ENCODE results near the gene MRPL11. TPM values are rescaled to one million over a fixed set of nuclear protein-coding genes. Genes with fewer than 3 reads are reported as not detected.
"Not testable (repeated sequence)": the region's sequence is repeated elsewhere in the genome, so short reads cannot be mapped to it uniquely, and the experiment has no call there.

The MRPL11 gene
- total RNA-seq, 1 donor from 2014 or later: 66.4 TPM

- not testable (repeated sequence) for ATAC-seq
Observed at GRCh38 chr11:66431287-66431686, 7.4 kb downstream of the MRPL11 start.

DNA sequence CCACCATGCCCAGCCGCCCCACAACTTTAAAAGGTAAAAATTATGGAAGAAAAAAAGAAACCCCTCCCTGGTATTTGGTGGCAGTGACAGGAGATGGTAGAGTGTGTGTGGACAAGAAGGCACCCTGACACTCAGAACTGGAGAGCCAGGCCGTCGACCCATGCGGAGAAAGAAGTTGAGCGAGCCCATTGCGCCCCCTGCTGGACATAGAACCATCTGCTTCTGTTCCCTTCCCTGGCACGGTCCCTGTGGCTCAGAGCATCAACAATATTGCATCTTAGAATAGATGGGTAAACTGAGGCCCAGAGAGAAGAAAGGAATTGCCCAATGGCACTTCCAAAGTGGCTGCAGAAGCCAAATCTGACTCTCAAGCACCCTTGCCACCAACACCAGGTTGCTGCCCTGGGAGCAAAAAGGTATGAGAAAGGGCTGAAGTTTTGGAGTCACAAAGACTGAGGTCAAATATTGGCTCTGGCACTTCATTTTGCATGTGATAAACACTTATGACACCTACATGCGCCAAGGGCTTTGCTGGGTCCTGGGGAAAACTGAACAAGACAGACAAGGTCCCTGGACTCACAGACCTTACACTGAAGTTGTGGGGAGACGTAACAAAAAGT is 8.6 kb downstream of the MRPL11 start:
- peak; percentile 76 for ATAC-seq

GRCh38 chr11:66428933-66429332 is 9.7 kb downstream of the MRPL11 start:
- no peak for ATAC-seq

- no peak for ATAC-seq
Observed at GRCh38 chr11:66426314-66426713, 12.3 kb downstream of the MRPL11 start.

DNA sequence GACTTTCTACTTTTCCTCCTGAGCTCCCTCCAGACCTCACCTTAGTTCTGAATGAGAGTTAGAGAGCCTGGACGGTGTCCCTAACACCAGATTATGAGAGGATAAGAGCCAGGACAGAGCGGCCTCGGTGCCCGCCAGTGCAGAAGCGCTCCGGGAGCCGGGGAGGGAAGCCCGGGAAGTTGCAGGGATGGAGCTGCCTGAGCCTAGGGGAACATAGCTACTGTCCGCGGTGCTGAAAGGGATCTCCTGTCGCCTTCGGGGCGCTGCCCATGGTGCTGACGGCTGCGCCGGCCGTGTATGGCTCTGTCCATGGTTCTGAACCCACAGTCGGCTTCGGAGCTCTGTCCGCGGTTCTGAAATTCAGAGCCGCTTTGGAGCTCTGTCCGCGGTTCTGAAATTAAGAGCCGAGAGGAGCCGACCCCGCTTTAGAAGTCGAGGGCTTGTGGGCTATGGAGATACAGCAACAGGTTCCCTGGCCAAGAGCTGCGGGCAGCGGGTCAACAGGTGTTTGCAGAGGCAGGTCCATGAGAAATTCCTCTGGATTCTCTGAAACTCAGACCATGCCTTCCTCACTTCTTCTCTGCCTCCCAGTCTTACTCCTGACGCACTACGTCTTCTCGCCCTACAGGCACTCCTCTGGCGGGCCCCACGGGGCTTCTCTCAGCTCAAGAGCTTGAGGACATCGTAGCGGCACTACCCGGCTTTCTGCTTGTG is 17.0 kb downstream of the MRPL11 start:
- ATAC-seq: peak; percentile 95

GRCh38 chr11:66420671-66421476 is 17.8 kb downstream of the MRPL11 start, which contains the start of gene NPAS4:
Gene NPAS4, plus strand, starts transcription at chr11:66421035. Its CDS starts 145 bp downstream, at chr11:66421180.
- ATAC-seq: no peak

GRCh38 chr11:66419825-66420224 is 18.8 kb downstream of the MRPL11 start:
- ATAC-seq: no peak

- no peak for ATAC-seq
Observed at GRCh38 chr11:66418986-66419308, 19.7 kb downstream of the MRPL11 start.

DNA sequence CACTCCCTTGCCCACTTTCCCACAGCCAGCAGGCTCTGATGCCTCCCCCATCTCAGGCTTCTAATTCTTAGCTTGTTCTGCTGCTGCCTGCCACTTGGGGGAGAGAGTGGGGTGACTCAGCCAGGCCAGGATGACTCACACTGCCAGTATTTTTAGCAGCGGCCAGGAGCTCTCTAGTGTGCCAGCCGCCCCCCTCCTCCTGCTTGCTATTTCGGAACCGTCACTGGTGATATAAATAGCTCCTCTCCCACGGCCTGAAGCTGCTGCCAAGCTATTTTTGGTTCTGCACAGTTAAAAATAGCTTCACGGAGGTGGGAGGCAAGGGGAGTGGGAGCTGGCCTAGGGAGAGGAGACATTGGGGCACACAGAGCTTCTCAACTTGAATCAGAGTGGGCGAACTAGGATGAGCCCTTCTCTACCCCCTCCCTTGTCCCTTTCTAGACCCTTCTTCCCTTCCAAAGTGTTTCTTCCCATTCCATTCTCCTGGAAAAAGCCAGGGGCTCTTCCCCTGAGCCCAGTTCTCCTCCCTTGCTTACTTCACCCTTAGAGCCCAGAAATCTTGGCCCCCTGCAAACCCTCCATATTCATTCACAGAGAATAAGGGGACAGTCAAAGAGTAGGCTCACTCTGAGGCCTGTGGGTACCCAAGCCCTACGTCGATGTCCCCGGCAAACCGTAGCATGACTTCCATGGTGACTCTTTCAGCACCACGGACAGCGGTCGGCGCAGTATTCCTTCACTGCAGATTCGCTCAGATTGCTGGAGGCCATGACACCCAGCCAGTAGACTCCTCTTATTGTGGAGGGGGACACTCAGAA is 20.3 kb downstream of the MRPL11 start:
- peak; percentile 65 for ATAC-seq

GRCh38 chr11:66417000-66417399 is 21.6 kb downstream of the MRPL11 start:
- no peak for ATAC-seq

GRCh38 chr11:66415423-66415822 is 23.2 kb downstream of the MRPL11 start:
- ATAC-seq: no peak

GRCh38 chr11:66414120-66414934 is 24.3 kb downstream of the MRPL11 start:
- no peak for ATAC-seq

DNA sequence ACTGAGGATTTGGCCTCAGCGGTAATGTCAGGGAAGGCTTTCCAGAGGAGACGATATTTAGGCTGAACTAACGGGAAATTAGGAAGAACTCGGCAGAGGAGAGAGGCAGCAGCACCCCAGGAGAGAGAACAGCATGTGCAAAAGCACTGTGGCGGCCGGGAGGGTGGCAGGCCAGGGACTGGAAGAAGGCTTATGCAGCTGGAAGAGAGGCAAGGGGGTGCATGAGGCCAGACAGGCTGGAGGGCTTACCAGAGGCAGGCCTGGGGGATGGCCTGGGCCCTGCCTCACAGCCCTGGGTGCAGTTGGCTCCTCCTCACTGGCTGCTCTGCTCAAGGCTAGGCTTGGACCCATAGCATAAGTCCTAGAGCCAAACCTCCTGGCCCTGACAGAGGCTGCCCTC is 25.5 kb downstream of the MRPL11 start:
- no peak for ATAC-seq

GRCh38 chr11:66412110-66412509 is 26.5 kb downstream of the MRPL11 start:
- ATAC-seq: no peak

DNA sequence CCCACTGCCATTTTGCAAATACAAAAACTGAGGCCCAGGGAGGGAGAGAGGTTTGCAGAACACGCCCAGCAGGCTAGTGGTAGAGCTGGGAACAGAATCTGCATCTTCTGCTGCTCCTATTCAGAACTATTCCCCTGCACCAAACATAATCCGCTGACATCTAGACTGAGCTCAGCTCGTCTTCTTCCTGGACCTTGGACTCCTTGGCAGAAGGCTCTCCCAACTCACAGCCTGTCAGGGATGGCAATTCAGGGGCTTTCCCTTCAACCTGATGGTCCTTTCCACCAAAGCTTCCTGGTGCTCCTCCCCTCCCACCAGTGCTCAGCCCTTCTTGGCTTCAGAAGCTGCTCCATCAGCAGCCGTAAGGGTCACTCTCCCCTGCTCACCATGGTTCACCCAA is 27.3 kb downstream of the MRPL11 start:
- ATAC-seq: no peak

GRCh38 chr11:66410191-66410590 is 28.5 kb downstream of the MRPL11 start:
- ATAC-seq: no peak

DNA sequence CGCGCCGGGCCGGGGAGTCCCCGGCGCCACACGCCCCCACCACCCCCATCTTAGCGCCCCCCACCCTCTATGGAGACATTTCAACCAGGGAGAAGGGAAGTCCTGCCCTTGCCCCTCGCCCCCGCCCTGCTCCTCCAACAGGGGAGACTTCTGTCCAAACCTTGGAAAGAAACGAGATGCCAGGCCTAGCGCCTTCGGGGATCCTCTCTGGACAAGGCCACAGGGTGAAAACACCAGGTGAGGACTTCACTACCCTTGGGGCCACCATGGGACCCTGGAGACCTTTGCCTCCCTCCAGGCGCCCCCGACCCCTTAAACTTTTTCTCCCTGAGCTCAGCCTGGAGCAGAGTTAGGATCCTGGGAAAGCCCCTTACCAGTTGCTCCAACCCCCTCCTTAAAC is 29.4 kb downstream of the MRPL11 start:
- ATAC-seq: no peak

- peak; percentile 90 for ATAC-seq
Observed at GRCh38 chr11:66408488-66409214, 30.0 kb downstream of the MRPL11 start.

DNA sequence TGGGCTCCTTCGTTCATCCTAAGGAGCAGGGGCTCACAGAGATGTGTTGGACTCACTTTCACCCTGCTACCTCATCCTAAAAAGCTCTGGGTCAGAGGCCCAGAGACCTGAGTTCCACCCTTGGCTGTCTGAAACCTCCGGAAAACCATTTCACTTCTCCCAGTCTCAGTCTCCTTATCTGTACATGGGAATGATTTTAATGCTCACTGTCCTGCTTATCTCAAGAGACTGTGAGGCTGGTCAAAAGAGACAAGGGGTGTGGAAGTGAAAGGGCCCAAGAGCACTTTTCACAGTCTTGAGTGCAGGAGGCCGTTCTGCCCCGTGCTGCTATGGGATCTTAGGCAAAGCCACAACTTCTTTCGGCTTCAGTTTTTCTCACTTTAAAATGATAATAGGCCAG is 31.0 kb downstream of the MRPL11 start:
- ATAC-seq: no peak

DNA sequence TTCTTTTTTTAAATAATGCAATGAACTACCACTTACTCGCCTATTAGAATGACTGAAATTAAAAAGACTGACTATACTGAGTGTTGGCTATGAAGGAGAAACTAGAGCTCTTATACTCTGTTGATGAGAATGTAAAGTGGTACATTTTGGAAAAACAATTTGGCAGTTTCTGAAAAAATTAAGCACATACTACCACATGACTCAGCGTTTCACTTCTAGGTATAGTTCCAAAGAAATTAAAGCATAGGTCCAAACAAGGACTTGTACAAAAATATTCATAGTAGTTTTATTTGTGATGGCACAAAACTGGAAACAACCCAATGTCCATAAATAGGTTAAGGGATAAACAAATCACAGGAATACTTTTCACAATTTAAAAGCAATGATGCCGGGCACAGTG is 44.7 kb downstream of the MRPL11 start:
- ATAC-seq: no peak

DNA sequence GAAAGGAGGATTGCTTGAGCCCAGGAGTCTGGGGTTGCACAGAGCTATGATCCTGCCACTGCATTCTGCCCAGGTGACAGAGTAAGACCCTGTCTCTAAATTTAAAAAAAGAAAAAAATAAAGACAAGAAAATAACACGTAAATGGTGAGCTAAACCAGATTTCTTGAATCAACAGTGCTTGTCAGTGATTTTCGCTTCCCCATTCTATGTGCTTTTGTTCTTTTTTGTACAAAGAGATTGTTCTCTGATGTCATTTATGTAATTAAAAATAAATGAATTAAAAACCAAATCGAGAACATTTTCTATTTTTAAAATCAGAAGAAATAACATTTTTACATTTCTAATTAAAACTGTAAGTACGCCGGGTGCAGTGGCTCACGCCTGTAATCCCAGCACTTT is 47.3 kb downstream of the MRPL11 start:
- ATAC-seq: no peak

Measured in esophagus mucosa (tissue), 1 donor.